ENCODE data around the gene PALLD.

DNA sequence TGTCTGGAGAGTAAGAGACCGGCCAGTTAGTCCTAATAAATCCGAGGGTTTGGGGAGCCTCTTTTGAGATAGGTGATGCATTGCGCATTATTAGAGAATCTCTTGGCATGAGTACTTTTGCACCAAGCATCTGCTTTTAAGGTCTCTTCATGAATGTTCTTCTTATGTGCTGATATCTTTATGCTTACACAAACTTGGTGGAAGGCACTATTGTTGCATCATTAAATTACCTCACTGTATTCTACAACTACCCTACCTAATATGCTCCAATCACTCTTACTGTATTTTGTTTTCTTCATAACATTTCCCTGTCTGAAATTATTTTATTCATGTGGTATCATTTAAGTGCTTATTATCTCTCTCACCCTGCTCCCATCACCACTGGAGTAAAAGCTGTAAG, 151.6 kb downstream of the PALLD start:
- no peak for TF ChIP-seq GATA2 (IDR thresholded peaks at IDR 0.05; ENCODE audit: low read depth, low read length)
- TF ChIP-seq GATA3 (IDR thresholded peaks at IDR 0.05; ENCODE audit: low read depth, low read length): no peak
